ENCODE measurements around the gene CRB3. TPM values are rescaled to one million over a fixed set of nuclear protein-coding genes. Genes with fewer than 3 reads are reported as not detected.

CRB3 gene
- total and polyA plus RNA-seq, 2 donors (not counting 3 experiments of a cell fraction or from before 2014, with no cell fraction given): not detected

GRCh38 chr19:6484831-6485230 is 20.8 kb downstream of the CRB3 start:
- Histone ChIP-seq H3K4me3 (replicated peaks in 1 of 3; ENCODE audit: insufficient read depth in 1 of 3, low read depth in 1 of 3, low read length in 3 of 3) (no peak overlapping the region), H3K9me1 (replicated peaks; ENCODE audit: control insufficient read depth, extremely low read depth, insufficient read depth, low read length) (no peaks in the 10 kb centered on the region), H3K79me2 (ENCODE audit: control insufficient read depth, insufficient read depth, low read length) (no peaks in the 10 kb centered on the region), H3K4me1 (ENCODE audit: control insufficient read depth, extremely low read depth, insufficient read depth, low read length) (no peaks in the 10 kb centered on the region), H3K4me2 (ENCODE audit: insufficient read depth, low read length) (no peak overlapping the region), H3K36me3 (ENCODE audit: control insufficient read depth in 2 of 2, extremely low read depth in 1 of 2, insufficient read depth in 2 of 2, low read length in 2 of 2) (no peaks in the 10 kb centered on the region), H3K9ac (replicated peaks; ENCODE audit: extremely low read depth, insufficient read depth, low read length) (no peak overlapping the region), H3K27ac (ENCODE audit: insufficient read depth, low read depth, low read length) (no peak overlapping the region), H2AFZ (ENCODE audit: low read depth, low read length) (no peak overlapping the region), H3K27me3 (ENCODE audit: control insufficient read depth in 2 of 2, insufficient read depth in 2 of 2, low read length in 2 of 2) (no peaks in the 10 kb centered on the region), H3K9me3 (replicated peaks; ENCODE audit: control insufficient read depth, insufficient read depth, low read length) (no peaks in the 10 kb centered on the region), H4K20me1 (replicated peaks; ENCODE audit: control insufficient read depth, extremely low read depth, insufficient read depth, low read length) (no peaks in the 10 kb centered on the region)
- dilution Hi-C loops (cut with MboI; ENCODE audit: extremely low pct_ligation_motif_present, low sequenced_read_pairs) (no loop called here), intact Hi-C loops (cut with micrococcal nuclease) (loop anchor here (5.0 kb wide), 1 partner anchor 917 kb away; no protein-coding TSS in a partner anchor)
- BruUV-seq (replicated peaks): no TSS peak
- DNase-seq (ENCODE audit: low read depth, low spot score): no peak
- TF ChIP-seq MAX (IDR thresholded peaks at IDR 0.05; ENCODE audit: insufficient read depth, insufficient read length): no peak
- TF ChIP-seq EZH2 (IDR thresholded peaks at IDR 0.05; ENCODE audit: borderline replicate concordance, low read depth, low read length, severe bottlenecking): no peak
- no peak for TF ChIP-seq POLR2A (IDR thresholded peaks at IDR 0.05; ENCODE audit: low read depth, low read length)
- TF ChIP-seq CTCF (IDR thresholded peaks at IDR 0.05; ENCODE audit: extremely low read depth in 1 of 2, insufficient read depth in 1 of 2, low read depth in 1 of 2, low read length in 2 of 2): no peak
- no peak for TF ChIP-seq MYC (IDR thresholded peaks at IDR 0.05; ENCODE audit: low read depth, low read length)
- TF ChIP-seq GATA2 (IDR thresholded peaks at IDR 0.05; ENCODE audit: insufficient read depth, insufficient read length, low read depth, low read length): no peak
- TF ChIP-seq FOS (IDR thresholded peaks at IDR 0.05; ENCODE audit: borderline replicate concordance, insufficient read depth, low read length): no peak
- no peak for TF ChIP-seq JUN (IDR thresholded peaks at IDR 0.05; ENCODE audit: borderline replicate concordance, insufficient read depth, insufficient read length, low read depth)
- TF ChIP-seq POLR2AphosphoS5 (IDR thresholded peaks at IDR 0.05; ENCODE audit: insufficient read depth, low read depth, low read length): no peak
- no peak for FAIRE-seq
- ChIA-PET CTCF (no interaction called here), POLR2A (no interaction called here)

All from endothelial cell of umbilical vein (primary cell).